ENCODE measurements around the gene BTG3. TPM values are rescaled to one million over a fixed set of nuclear protein-coding genes. Genes with fewer than 3 reads are reported as not detected.
A peak's percentile ranks its signal among the peaks of the same experiment; 100 is the strongest.

The BTG3 gene
- total RNA-seq, 3 donors from 2014 or later, result 34.1 to 60.0 (median 55.6) TPM

DNA sequence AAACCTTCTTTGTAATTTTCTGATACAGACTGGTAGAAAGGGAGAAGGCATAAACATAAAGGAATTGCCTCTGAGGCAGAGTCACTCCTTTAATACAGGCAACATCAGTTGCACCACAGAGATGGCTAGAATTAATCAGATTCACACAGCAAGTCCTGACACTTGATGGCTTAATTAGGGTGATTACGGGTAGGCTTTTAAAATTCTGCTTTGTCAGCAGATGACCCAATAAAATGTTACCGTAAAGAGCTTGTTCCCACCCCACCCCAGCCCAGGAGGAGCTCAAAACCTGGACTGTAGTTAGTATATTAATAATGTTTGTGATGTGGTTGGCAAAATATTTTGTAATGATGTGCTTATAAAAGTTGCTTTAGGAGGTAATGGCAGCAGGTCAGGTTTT lies 9.3 kb upstream of the BTG3 start:
- intact Hi-C loops (cut with DNase I; ENCODE audit: low total_unique reads), result no loop called here
- no peaks in the 10 kb centered on the region for H3K4me1 ChIP-seq
- no peak for DNase-seq (ENCODE audit: low spot score in 2 of 2)
- TF ChIP-seq POLR2A (IDR thresholded peaks at IDR 0.05) (no peak), POLR2AphosphoS5 (IDR thresholded peaks at IDR 0.05) (no peak)
- TF ChIP-seq, protein P1, sequence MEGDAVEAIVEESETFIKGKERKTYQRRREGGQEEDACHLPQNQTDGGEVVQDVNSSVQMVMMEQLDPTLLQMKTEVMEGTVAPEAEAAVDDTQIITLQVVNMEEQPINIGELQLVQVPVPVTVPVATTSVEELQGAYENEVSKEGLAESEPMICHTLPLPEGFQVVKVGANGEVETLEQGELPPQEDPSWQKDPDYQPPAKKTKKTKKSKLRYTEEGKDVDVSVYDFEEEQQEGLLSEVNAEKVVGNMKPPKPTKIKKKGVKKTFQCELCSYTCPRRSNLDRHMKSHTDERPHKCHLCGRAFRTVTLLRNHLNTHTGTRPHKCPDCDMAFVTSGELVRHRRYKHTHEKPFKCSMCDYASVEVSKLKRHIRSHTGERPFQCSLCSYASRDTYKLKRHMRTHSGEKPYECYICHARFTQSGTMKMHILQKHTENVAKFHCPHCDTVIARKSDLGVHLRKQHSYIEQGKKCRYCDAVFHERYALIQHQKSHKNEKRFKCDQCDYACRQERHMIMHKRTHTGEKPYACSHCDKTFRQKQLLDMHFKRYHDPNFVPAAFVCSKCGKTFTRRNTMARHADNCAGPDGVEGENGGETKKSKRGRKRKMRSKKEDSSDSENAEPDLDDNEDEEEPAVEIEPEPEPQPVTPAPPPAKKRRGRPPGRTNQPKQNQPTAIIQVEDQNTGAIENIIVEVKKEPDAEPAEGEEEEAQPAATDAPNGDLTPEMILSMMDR (IDR thresholded peaks at IDR 0.05), result no peak
- no peaks in the 10 kb centered on the region for H3K36me3 ChIP-seq
- H3K27me3 ChIP-seq, result no peaks in the 10 kb centered on the region
- no peak overlapping the region for H3K4me3 ChIP-seq
- H3K27ac ChIP-seq, result no peak overlapping the region
- no peaks in the 10 kb centered on the region for H3K9me3 ChIP-seq

DNA sequence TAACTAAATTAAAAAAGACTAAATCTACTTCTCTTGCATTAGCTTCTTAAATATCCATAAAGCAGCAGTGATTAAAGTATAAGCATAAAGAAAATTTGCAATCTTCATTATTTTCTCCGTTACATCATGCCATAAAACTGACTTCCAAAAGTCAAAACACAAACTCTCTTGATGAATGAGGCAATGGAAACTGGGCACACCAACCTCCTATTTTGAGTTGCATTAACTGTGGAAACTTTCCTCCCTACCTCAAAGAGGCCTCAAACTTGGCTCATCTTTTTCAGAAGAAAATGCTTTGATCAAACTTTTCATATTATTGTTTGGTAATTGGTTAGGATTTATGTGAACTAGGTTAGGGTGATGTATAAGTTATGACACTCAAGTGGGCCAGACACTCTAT lies 4.1 kb upstream of the BTG3 start:
- Histone ChIP-seq H3K36me3 (no peaks in the 10 kb centered on the region), H3K4me1 (no peaks in the 10 kb centered on the region), H3K4me3 (no peak overlapping the region), H3K27ac (no peak overlapping the region), H3K27me3 (no peaks in the 10 kb centered on the region), H3K9me3 (no peaks in the 10 kb centered on the region)
- TF ChIP-seq POLR2A (IDR thresholded peaks at IDR 0.05) (no peak), POLR2AphosphoS5 (IDR thresholded peaks at IDR 0.05) (no peak)
- TF ChIP-seq, protein P1 (IDR thresholded peaks at IDR 0.05), result no peak
- DNase-seq (ENCODE audit: low spot score in 2 of 2), result no peak
- intact Hi-C loops (cut with DNase I; ENCODE audit: low total_unique reads), result no loop called here

DNA sequence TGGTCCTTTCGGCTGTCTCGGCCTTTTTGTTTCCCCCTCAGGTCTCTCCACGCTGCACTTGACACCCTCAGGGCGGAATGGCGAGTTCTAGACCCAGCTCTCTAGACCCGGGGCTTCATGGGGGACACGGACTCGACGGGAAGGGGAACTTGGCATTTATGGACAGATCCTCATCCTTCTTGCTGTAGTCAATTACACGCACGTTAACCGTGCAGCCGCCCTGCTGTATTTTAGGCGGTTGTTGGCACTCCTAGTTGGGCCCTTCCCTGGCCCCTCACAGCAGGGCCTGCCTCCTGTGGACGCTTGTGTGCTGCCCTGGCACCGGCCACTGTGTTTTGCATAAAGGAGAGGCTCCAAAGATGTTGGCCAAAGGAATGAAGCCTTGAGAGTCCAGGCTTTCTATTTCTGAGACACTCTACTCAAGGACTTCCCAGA lies 558 bp upstream of the BTG3 start:
- intact Hi-C loops (cut with DNase I; ENCODE audit: low total_unique reads), result no loop called here
- peak overlapping the region; percentile 91 to 96 (median 92) for H3K4me3 ChIP-seq
- H3K4me1 ChIP-seq, result no peaks in the 10 kb centered on the region
- H3K36me3 ChIP-seq, result no peaks in the 10 kb centered on the region
- H3K9me3 ChIP-seq, result no peaks in the 10 kb centered on the region
- H3K27ac ChIP-seq, result peak overlapping the region; percentile 96 to 97
- DNase-seq (ENCODE audit: low spot score in 2 of 2), result peak in 1 of 2 donors; percentile 39
- TF ChIP-seq, protein P1 (IDR thresholded peaks at IDR 0.05), result peak in 1 of 3 donors; percentile 20
- no peak for TF ChIP-seq POLR2A (IDR thresholded peaks at IDR 0.05)
- no peaks in the 10 kb centered on the region for H3K27me3 ChIP-seq

DNA sequence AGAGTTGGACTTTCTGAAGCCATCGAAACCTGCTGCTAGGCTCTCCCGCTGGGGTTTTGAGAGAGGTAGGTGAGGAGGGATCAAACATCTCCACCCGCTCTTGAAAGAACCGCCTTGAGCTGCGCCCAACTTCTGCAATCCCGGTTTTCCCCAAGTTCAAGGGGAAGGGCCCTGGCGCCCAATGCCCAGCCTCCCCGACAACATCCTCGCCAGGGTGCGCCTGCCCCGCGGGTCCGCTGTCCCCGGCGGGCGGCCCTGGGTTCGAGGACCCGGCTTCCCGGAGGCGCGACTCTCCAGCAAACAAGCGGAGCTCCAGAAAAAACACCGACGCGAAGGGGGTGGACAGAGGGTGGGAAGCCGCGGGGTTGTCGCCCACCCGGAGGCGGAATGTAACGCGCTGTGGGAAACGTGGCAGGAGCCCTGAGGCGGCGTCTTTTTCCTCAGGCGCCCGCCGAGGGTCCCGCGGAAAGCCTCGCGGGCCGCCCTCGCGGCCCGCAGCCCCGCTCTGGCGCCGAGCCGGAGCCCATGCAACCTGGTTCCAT lies 607 bp downstream of the BTG3 start:
- H3K4me1 ChIP-seq, result no peaks in the 10 kb centered on the region
- H3K36me3 ChIP-seq, result no peaks in the 10 kb centered on the region
- peak overlapping the region; percentile 96 to 97 for H3K27ac ChIP-seq
- peak overlapping the region; percentile 91 to 96 (median 92) for H3K4me3 ChIP-seq
- peak; percentile 27 to 51 for DNase-seq (ENCODE audit: low spot score in 2 of 2)
- H3K27me3 ChIP-seq, result no peaks in the 10 kb centered on the region
- TF ChIP-seq, protein P1 (IDR thresholded peaks at IDR 0.05), result no peak
- TF ChIP-seq POLR2AphosphoS5 (IDR thresholded peaks at IDR 0.05), result peak in 1 of 3 donors; percentile 2
- TF ChIP-seq POLR2A (IDR thresholded peaks at IDR 0.05), result no peak
- intact Hi-C loops (cut with DNase I; ENCODE audit: low total_unique reads), result no loop called here
- no peaks in the 10 kb centered on the region for H3K9me3 ChIP-seq

DNA sequence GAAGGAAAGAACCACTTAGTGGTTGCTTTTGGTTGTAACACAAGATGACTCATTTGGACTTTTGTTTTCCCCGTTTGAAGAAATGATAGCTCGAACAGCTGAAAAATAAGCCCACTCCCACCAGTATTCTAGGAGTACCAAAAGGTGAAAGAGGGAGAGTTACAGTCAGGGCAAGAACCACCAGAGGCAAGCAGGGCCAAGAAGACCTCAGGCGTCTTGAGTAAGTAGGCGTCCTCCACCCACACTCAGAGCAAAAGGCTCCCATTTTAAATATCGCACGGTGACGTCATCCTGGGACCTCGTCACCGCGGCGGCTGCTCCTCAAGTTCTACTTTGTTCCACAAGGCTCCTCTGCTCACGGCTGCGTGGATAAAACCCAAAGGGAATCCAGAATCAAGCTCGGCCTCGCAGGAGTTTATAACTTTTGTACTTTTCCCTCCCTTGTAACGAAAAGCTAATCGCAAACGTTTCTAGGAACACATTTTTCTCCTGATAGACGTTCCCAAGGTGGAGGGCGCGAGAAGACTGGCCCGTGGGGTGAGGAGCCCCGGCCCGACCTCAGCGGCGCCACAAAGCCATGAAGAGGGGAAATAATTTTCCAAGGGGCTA lies 1.2 kb downstream of the BTG3 start:
- H3K27ac ChIP-seq, result peak overlapping the region; percentile 96 to 97
- peak; percentile 76 to 85 for DNase-seq (ENCODE audit: low spot score in 2 of 2)
- no peaks in the 10 kb centered on the region for H3K27me3 ChIP-seq
- no peaks in the 10 kb centered on the region for H3K9me3 ChIP-seq
- no peaks in the 10 kb centered on the region for H3K36me3 ChIP-seq
- no peaks in the 10 kb centered on the region for H3K4me1 ChIP-seq
- TF ChIP-seq, protein P1 (IDR thresholded peaks at IDR 0.05), result peak in 2 of 3 donors; percentile 5 to 49
- TF ChIP-seq POLR2AphosphoS5 (IDR thresholded peaks at IDR 0.05) (peak in 2 of 3 donors; percentile 65 to 92), POLR2A (IDR thresholded peaks at IDR 0.05) (peak; percentile 43)
- peak overlapping the region; percentile 91 to 96 (median 92) for H3K4me3 ChIP-seq
- intact Hi-C loops (cut with DNase I; ENCODE audit: low total_unique reads), result no loop called here
